ENCODE measurements around the gene GALK1.

DNA sequence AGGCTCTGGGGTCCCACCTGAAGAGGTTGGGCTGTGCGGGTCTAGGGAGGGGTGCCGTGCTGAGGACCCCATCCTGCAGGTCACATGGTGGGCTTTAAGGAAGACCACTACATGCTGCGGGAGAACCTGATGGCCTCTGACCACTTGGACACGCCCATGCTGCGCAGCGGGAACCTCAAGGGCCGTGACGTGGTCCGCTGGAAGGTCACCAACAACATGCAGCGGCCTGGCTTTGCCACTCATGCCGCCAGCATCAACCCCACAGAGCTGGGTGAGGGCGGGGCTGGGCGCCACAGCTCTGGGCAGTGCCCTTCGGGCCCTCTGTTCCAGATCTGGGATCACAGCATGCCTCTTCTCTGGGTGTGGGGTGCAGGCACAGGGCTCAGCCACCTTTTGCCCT, 25.2 kb downstream of the GALK1 start:
- TF ChIP-seq, protein P1, sequence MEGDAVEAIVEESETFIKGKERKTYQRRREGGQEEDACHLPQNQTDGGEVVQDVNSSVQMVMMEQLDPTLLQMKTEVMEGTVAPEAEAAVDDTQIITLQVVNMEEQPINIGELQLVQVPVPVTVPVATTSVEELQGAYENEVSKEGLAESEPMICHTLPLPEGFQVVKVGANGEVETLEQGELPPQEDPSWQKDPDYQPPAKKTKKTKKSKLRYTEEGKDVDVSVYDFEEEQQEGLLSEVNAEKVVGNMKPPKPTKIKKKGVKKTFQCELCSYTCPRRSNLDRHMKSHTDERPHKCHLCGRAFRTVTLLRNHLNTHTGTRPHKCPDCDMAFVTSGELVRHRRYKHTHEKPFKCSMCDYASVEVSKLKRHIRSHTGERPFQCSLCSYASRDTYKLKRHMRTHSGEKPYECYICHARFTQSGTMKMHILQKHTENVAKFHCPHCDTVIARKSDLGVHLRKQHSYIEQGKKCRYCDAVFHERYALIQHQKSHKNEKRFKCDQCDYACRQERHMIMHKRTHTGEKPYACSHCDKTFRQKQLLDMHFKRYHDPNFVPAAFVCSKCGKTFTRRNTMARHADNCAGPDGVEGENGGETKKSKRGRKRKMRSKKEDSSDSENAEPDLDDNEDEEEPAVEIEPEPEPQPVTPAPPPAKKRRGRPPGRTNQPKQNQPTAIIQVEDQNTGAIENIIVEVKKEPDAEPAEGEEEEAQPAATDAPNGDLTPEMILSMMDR (conservative IDR thresholded peaks at IDR 0.05; ENCODE audit: low read length): no peak
- TF ChIP-seq EZH2phosphoT487 (IDR thresholded peaks at IDR 0.05; ENCODE audit: borderline replicate concordance): no peak

Data from Loucy (cell line).